GM23338 (cell line): Measurements from ENCODE around the gene STX17. TPM values are rescaled to one million over a fixed set of nuclear protein-coding genes. Genes with fewer than 3 reads are reported as not detected.

Source experiments
- ATAC-seq: fragments of 200-7000 bp; cut with Tn5 transposase; 3 replicates; pipeline ENCODE4 v1.9.1; 2020
- DNase-seq: peaks from one replicate; pipeline ENCODE4 v3.0.0-alpha.2; 2015; ENCODE audit warnings: low spot score
- H2AFZ ChIP-seq: fragments of 200-600 bp; sonication (generic); 2 replicates; pipeline ENCODE4 v1.8.0; 2016; ENCODE audit warnings: antibody characterized with exemption, mild to moderate bottlenecking, moderate library complexity
- H3F3A ChIP-seq: fragments of 200-600 bp; sonication (generic); replicated peaks from 2 replicates; pipeline ENCODE4 v1.8.0; 2017; ENCODE audit warnings: antibody characterized with exemption, mixed run types, low read depth
- H3K27ac ChIP-seq: fragments of 200-600 bp; sonication (generic); 2 replicates; pipeline ENCODE4 v1.6.1; 2016; ENCODE audit warnings: low read depth
- H3K27me3 ChIP-seq: fragments of 200-600 bp; sonication (generic); 2 replicates; pipeline ENCODE4 v1.8.0; 2016; ENCODE audit warnings: mild to moderate bottlenecking, mixed run types, moderate library complexity; ENCODE audit not compliant: insufficient read depth
- H3K36me3 ChIP-seq: fragments of 200-600 bp; sonication (generic); 2 replicates; pipeline ENCODE4 v1.8.0; 2016; ENCODE audit warnings: mild to moderate bottlenecking; ENCODE audit not compliant: insufficient read depth
- H3K4me1 ChIP-seq: fragments of 200-600 bp; sonication (generic); 2 replicates; pipeline ENCODE4 v1.8.0; 2016; ENCODE audit warnings: mild to moderate bottlenecking, moderate library complexity; ENCODE audit not compliant: insufficient read depth
- H3K4me2 ChIP-seq: fragments of 200-600 bp; sonication (generic); 2 replicates; pipeline ENCODE4 v1.7.1; 2017; ENCODE audit warnings: mixed run types
- H3K4me3 ChIP-seq: fragments of 200-600 bp; sonication (generic); 2 replicates; pipeline ENCODE4 v1.6.1; 2016; ENCODE audit warnings: mixed run types
- H3K79me2 ChIP-seq: fragments of 200-600 bp; sonication (generic); replicated peaks from 2 replicates; pipeline ENCODE4 v1.8.0; 2017; ENCODE audit warnings: mild to moderate bottlenecking; ENCODE audit not compliant: insufficient read depth
- H3K9me2 ChIP-seq: fragments of 200-600 bp; sonication (generic); 2 replicates; pipeline ENCODE4 v1.8.0; 2017; ENCODE audit not compliant: insufficient read depth
- H4K20me1 ChIP-seq: fragments of 200-600 bp; sonication (generic); replicated peaks from 2 replicates; pipeline ENCODE4 v1.8.0; 2017; ENCODE audit warnings: mild to moderate bottlenecking; ENCODE audit not compliant: insufficient read depth
- H3K27ac Mint-ChIP-seq: 2 replicates; pipeline ENCODE4 v1.8.0; 2020; ENCODE audit warnings: inconsistent platforms, mild to moderate bottlenecking, moderate library complexity, mixed read lengths
- H3K27me3 Mint-ChIP-seq: 3 replicates; pipeline ENCODE4 v1.8.0; 2022; ENCODE audit warnings: low read depth, mild to moderate bottlenecking, moderate library complexity, mixed read lengths, inconsistent platforms; ENCODE audit not compliant: insufficient read depth, poor library complexity
- H3K36me3 Mint-ChIP-seq: 3 replicates; pipeline ENCODE4 v1.8.0; 2021; ENCODE audit warnings: low read depth, mild to moderate bottlenecking, inconsistent platforms, moderate library complexity, mixed read lengths
- H3K4me1 Mint-ChIP-seq: 3 replicates; pipeline ENCODE4 v1.8.0; 2020; ENCODE audit warnings: mild to moderate bottlenecking, inconsistent platforms, mixed read lengths
- H3K4me3 Mint-ChIP-seq: 3 replicates; pipeline ENCODE4 v1.8.0; 2021; ENCODE audit warnings: moderate library complexity, mild to moderate bottlenecking, inconsistent platforms, mixed read lengths
- H3K9me3 Mint-ChIP-seq: 3 replicates; pipeline ENCODE4 v1.8.0; 2020; ENCODE audit warnings: moderate library complexity, mild to moderate bottlenecking, inconsistent platforms, mixed read lengths
- EZH2 ChIP-seq: fragments of 200-600 bp; sonication (generic); IDR thresholded peaks from one replicate; pipeline ENCODE4 v1.8.0; 2017; ENCODE audit warnings: antibody characterized with exemption, mild to moderate bottlenecking, low read depth; ENCODE audit not compliant: unreplicated experiment
- EZH2phosphoT487 ChIP-seq: fragments of 200-600 bp; sonication (generic); IDR thresholded peaks from one replicate; pipeline ENCODE4 v1.8.1; 2018; ENCODE audit warnings: antibody characterized with exemption; ENCODE audit not compliant: unreplicated experiment
- JUNB ChIP-seq: IDR thresholded peaks from one replicate; pipeline ENCODE4 v1.6.1; 2016; ENCODE audit warnings: antibody characterized with exemption; ENCODE audit not compliant: unreplicated experiment
- NANOG ChIP-seq: IDR thresholded peaks from 2 replicates; pipeline ENCODE4 v1.6.1; 2016; ENCODE audit warnings: antibody characterized with exemption, borderline replicate concordance
- POLR2AphosphoS5 ChIP-seq: IDR thresholded peaks from 2 replicates; pipeline ENCODE4 v1.6.1; 2016; ENCODE audit warnings: antibody characterized with exemption, low read depth
- ZNF114 ChIP-seq: fragments of 250-450 bp; sonication (Bioruptor Pico); IDR thresholded peaks from 2 replicates; pipeline ENCODE4 v1.5.0; 2020; ENCODE audit warnings: mild to moderate bottlenecking, moderate library complexity
- polyA plus RNA-seq: library from polyadenylated mRNA; unstranded; fragments of >200 nt; fragmentation: Nextera tagmentation; extraction: Ambion mirVana; gene quantifications from 2 replicates; pipeline ENCODE4 v1.2.1, GENCODE V29; 2016
- total RNA-seq: library from RNA; depleted of rRNA; stranded (reverse); fragments of >200 nt; shearing (Covaris generic); gene quantifications from 2 replicates; pipeline ENCODE4 v1.2.3, GENCODE V29; 2014
- TF ChIP-seq, protein P1 (sequence below): fragments of 250-450 bp; sonication (Bioruptor Pico); IDR thresholded peaks from 2 replicates; pipeline ENCODE4 v1.5.0; 2020; ENCODE audit warnings: mild to moderate bottlenecking, moderate library complexity
- TF ChIP-seq, protein P2 (sequence below), 2 experiments: fragments of 200-600 bp in 1 of 2; sonication (generic) in 1 of 2; conservative IDR thresholded peaks; 2 replicates each; pipeline versions ENCODE4 v1.5.1 to v1.6.1; 2016 to 2017; ENCODE audit warnings: antibody characterized with exemption in 2 of 2, low read depth in 2 of 2, mild to moderate bottlenecking in 2 of 2, moderate library complexity in 1 of 2

Gene STX17
- total and polyA plus RNA-seq, 2 experiments from 2014 or later = 12.9 to 24.2 TPM

DNA sequence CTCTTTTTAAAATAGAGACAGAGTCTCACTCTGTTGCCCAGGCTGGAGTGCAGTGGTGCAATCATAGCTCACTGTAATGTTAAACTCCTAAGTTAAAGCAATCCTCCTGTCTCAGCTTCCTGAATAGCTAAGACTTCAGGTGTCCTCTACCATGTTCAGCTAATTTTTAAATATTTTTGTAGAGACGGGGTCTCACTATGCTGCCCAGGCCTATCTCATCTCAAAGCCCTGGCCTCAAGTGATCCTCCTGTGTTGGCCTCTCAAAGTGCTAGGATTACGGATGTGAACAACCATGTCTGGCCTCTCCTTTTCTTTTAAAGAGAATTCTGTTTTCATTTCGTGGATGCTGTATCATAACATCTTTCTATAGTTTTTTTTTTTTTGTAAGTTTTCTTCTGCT lies 11.7 kb downstream of the STX17 start (continued):
- TF ChIP-seq, protein P1, sequence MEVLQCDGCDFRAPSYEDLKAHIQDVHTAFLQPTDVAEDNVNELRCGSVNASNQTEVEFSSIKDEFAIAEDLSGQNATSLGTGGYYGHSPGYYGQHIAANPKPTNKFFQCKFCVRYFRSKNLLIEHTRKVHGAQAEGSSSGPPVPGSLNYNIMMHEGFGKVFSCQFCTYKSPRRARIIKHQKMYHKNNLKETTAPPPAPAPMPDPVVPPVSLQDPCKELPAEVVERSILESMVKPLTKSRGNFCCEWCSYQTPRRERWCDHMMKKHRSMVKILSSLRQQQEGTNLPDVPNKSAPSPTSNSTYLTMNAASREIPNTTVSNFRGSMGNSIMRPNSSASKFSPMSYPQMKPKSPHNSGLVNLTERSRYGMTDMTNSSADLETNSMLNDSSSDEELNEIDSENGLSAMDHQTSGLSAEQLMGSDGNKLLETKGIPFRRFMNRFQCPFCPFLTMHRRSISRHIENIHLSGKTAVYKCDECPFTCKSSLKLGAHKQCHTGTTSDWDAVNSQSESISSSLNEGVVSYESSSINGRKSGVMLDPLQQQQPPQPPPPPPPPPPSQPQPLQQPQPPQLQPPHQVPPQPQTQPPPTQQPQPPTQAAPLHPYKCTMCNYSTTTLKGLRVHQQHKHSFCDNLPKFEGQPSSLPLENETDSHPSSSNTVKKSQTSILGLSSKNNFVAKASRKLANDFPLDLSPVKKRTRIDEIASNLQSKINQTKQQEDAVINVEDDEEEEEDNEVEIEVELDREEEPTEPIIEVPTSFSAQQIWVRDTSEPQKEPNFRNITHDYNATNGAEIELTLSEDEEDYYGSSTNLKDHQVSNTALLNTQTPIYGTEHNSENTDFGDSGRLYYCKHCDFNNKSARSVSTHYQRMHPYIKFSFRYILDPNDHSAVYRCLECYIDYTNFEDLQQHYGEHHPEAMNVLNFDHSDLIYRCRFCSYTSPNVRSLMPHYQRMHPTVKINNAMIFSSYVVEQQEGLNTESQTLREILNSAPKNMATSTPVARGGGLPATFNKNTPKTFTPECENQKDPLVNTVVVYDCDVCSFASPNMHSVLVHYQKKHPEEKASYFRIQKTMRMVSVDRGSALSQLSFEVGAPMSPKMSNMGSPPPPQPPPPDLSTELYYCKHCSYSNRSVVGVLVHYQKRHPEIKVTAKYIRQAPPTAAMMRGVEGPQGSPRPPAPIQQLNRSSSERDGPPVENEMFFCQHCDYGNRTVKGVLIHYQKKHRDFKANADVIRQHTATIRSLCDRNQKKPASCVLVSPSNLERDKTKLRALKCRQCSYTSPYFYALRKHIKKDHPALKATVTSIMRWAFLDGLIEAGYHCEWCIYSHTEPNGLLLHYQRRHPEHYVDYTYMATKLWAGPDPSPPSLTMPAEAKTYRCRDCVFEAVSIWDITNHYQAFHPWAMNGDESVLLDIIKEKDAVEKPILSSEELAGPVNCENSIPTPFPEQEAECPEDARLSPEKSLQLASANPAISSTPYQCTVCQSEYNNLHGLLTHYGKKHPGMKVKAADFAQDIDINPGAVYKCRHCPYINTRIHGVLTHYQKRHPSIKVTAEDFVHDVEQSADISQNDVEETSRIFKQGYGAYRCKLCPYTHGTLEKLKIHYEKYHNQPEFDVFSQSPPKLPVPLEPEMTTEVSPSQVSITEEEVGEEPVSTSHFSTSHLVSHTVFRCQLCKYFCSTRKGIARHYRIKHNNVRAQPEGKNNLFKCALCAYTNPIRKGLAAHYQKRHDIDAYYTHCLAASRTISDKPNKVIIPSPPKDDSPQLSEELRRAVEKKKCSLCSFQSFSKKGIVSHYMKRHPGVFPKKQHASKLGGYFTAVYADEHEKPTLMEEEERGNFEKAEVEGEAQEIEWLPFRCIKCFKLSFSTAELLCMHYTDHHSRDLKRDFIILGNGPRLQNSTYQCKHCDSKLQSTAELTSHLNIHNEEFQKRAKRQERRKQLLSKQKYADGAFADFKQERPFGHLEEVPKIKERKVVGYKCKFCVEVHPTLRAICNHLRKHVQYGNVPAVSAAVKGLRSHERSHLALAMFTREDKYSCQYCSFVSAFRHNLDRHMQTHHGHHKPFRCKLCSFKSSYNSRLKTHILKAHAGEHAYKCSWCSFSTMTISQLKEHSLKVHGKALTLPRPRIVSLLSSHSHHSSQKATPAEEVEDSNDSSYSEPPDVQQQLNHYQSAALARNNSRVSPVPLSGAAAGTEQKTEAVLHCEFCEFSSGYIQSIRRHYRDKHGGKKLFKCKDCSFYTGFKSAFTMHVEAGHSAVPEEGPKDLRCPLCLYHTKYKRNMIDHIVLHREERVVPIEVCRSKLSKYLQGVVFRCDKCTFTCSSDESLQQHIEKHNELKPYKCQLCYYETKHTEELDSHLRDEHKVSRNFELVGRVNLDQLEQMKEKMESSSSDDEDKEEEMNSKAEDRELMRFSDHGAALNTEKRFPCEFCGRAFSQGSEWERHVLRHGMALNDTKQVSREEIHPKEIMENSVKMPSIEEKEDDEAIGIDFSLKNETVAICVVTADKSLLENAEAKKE = no peak
- TF ChIP-seq, protein P2, sequence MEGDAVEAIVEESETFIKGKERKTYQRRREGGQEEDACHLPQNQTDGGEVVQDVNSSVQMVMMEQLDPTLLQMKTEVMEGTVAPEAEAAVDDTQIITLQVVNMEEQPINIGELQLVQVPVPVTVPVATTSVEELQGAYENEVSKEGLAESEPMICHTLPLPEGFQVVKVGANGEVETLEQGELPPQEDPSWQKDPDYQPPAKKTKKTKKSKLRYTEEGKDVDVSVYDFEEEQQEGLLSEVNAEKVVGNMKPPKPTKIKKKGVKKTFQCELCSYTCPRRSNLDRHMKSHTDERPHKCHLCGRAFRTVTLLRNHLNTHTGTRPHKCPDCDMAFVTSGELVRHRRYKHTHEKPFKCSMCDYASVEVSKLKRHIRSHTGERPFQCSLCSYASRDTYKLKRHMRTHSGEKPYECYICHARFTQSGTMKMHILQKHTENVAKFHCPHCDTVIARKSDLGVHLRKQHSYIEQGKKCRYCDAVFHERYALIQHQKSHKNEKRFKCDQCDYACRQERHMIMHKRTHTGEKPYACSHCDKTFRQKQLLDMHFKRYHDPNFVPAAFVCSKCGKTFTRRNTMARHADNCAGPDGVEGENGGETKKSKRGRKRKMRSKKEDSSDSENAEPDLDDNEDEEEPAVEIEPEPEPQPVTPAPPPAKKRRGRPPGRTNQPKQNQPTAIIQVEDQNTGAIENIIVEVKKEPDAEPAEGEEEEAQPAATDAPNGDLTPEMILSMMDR (conservative IDR thresholded peaks at IDR 0.05; ENCODE audit: low read depth in 2 of 2) = no peak
- no peak for TF ChIP-seq NANOG
- no peak for TF ChIP-seq ZNF114 (CRISPR knock-in tag)
- TF ChIP-seq POLR2AphosphoS5 = no peak

DNA sequence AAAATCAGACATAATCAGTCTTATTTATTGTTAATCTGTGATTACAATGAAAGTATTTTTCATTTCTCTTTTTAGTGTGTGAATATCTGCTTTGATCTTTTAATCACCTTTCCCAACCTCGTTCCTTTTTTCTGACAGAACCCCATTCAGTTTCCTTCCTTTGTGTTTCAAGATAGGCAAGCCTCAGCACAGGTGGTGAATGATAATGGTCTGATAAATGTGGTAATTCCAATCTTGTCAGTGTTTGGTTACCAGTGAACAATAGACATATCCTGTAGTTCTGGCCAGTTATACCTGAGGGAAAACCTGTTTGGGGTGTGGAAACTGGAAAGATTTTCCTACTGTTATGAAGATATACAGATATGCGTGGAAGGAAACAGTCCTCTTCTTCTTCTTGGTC lies 13.5 kb downstream of the STX17 start:
- Mint-ChIP-seq H3K4me3 (no peak overlapping the region), H3K27me3 (peaks cover 1% of the 10 kb centered on the region), H3K9me3 (peaks cover 10% of the 10 kb centered on the region; the same call in 2 of the 3 replicates), H3K4me1 (peaks cover 37% of the 10 kb centered on the region), H3K36me3 (peaks cover 37% of the 10 kb centered on the region), H3K27ac (peak overlapping the region; percentile 8; the same call in 1 of the 2 replicates)
- H3K79me2 ChIP-seq = no peaks in the 10 kb centered on the region
- H2AFZ ChIP-seq = no peak overlapping the region
- no peak overlapping the region for H3K27ac ChIP-seq
- peak overlapping the region; percentile 26; the same call in 1 of the 2 replicates for H3K4me2 ChIP-seq
- H4K20me1 ChIP-seq = no peaks in the 10 kb centered on the region
- H3K36me3 ChIP-seq = 0 out of 2 replicates have a peak, but pooled peaks cover 3% of the 10 kb centered on the region
- H3K9me2 ChIP-seq = peaks cover 6% of the 10 kb centered on the region; the same call in 1 of the 2 replicates
- H3K4me1 ChIP-seq = peaks cover 50% of the 10 kb centered on the region
- no peaks in the 10 kb centered on the region for H3F3A ChIP-seq
- H3K27me3 ChIP-seq = no peaks in the 10 kb centered on the region
- DNase-seq (peak; percentile 49), ATAC-seq (peak; percentile 76)
- no peak overlapping the region for H3K4me3 ChIP-seq
- TF ChIP-seq, protein P1 = no peak
- TF ChIP-seq EZH2phosphoT487 = no peak
- no peak for TF ChIP-seq EZH2
- no peak for TF ChIP-seq JUNB
